ENCODE measurements around the gene EYS. TPM values are rescaled to one million over a fixed set of nuclear protein-coding genes. Genes with fewer than 3 reads are reported as not detected.
"Not testable (repeated sequence)": the region's sequence is repeated elsewhere in the genome, so short reads cannot be mapped to it uniquely, and the experiment has no call there.

EYS gene
- total and polyA plus RNA-seq, 2 experiments from 2014 or later: under 0.01 to 0.15 TPM

DNA sequence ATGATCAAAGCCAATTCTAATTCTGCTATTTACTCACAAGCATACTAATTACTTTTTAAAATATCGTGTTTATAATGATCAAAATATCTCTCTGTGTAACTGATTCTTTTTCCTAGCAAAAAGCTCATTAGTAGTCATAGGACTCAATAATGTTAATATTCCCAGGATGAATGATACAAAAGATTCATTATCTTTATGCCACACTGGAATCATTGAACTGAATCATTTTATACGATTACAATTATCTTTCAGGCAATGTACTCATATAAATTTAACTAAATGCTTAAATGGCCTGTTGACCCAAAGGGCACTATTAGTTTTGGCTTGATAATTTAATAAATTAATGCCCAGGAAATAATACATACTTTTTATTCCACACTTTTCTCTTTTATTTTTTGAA is 96.3 kb downstream of the EYS start:
- no peak for DNase-seq (ENCODE audit: low read depth in 1 of 2, low spot score in 1 of 2)
- TF ChIP-seq, protein P1, sequence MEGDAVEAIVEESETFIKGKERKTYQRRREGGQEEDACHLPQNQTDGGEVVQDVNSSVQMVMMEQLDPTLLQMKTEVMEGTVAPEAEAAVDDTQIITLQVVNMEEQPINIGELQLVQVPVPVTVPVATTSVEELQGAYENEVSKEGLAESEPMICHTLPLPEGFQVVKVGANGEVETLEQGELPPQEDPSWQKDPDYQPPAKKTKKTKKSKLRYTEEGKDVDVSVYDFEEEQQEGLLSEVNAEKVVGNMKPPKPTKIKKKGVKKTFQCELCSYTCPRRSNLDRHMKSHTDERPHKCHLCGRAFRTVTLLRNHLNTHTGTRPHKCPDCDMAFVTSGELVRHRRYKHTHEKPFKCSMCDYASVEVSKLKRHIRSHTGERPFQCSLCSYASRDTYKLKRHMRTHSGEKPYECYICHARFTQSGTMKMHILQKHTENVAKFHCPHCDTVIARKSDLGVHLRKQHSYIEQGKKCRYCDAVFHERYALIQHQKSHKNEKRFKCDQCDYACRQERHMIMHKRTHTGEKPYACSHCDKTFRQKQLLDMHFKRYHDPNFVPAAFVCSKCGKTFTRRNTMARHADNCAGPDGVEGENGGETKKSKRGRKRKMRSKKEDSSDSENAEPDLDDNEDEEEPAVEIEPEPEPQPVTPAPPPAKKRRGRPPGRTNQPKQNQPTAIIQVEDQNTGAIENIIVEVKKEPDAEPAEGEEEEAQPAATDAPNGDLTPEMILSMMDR (IDR thresholded peaks at IDR 0.05; ENCODE audit: low read depth, low read length): no peak
- no peaks in the 10 kb centered on the region for H3K36me3 ChIP-seq
- H3K9me3 ChIP-seq (ENCODE audit: low read depth): no peaks in the 10 kb centered on the region
- H3K27me3 ChIP-seq: no peaks in the 10 kb centered on the region
- no peaks in the 10 kb centered on the region for H3K4me1 ChIP-seq (ENCODE audit: low read depth)
- H3K4me3 ChIP-seq: no peak overlapping the region
- no peak overlapping the region for H3K27ac ChIP-seq

DNA sequence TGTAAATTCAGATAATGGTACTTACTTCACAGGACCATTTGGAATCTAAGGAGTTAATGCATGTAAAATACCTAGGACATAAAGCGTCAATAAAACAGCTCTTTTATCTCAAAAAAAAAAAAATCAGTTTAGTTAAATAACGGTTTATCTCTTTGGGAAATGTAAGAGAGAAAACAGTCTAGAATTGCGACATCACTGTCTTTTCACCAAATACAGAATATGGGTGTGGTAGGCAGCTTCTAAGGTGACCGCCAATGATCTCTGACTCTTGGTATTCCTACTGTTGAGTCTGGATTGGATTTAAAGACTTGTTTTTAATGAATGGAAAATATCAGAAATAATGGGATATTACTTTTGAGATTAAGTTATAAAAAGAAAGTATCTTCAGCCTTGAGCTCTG is 111.5 kb downstream of the EYS start:
- Histone ChIP-seq H3K4me1 (ENCODE audit: low read depth) (no peaks in the 10 kb centered on the region), H3K9me3 (ENCODE audit: low read depth) (no peaks in the 10 kb centered on the region), H3K4me3 (no peak overlapping the region), H3K36me3 (no peaks in the 10 kb centered on the region), H3K27me3 (no peaks in the 10 kb centered on the region), H3K27ac (no peak overlapping the region)
- TF ChIP-seq, protein P1 (IDR thresholded peaks at IDR 0.05; ENCODE audit: low read depth, low read length): no peak
- no peak for DNase-seq (ENCODE audit: low read depth in 1 of 2, low spot score in 1 of 2)

DNA sequence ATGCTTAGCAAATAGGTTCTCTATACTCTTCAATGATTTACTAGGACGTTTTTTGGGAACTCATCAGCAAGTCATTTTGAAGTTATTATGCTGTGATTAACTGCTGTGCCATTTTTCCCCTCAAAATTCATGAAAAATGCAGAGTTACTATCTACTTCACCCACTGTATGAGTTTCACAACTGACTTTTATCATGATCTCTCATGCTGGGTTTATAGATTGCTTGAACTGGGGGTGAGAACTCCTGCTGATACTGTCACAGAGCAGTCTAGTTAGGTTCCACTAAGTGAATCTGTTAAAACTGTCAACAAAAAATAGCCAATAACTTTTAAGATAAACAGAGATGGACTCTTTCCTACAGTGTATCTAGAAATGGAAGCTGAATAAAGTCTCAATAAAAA is 136.7 kb downstream of the EYS start:
- H3K4me3 ChIP-seq: no peak overlapping the region
- TF ChIP-seq, protein P1 (IDR thresholded peaks at IDR 0.05; ENCODE audit: low read depth, low read length): no peak
- no peak overlapping the region for H3K27ac ChIP-seq
- H3K4me1 ChIP-seq (ENCODE audit: low read depth): no peaks in the 10 kb centered on the region
- no peak for DNase-seq (ENCODE audit: low read depth in 1 of 2, low spot score in 1 of 2)
- no peaks in the 10 kb centered on the region for H3K36me3 ChIP-seq
- no peaks in the 10 kb centered on the region for H3K27me3 ChIP-seq
- no peaks in the 10 kb centered on the region for H3K9me3 ChIP-seq (ENCODE audit: low read depth)

DNA sequence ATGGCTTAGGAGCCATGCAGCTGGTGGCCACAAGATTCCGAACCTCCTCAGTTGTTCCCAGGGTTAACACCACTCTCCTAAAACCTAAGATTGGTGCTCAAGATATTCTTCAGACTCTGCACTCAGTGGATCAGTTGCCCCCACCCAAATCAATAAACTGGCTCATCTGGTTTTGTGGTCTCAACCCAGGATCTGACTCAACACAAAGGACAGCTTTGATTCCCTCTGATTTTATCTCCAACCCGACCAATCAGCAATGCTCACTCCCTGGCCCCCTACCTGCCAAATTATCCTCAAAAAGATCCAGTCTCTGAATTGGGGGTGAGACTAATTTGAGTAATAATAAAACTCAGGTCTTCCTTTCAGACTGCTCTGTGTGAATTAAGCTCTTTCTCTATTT is 137.5 kb downstream of the EYS start:
- Histone ChIP-seq H3K27ac (no peak overlapping the region), H3K27me3 (no peaks in the 10 kb centered on the region), H3K9me3 (ENCODE audit: low read depth) (no peaks in the 10 kb centered on the region), H3K4me3 (no peak overlapping the region), H3K4me1 (ENCODE audit: low read depth) (no peaks in the 10 kb centered on the region), H3K36me3 (no peaks in the 10 kb centered on the region)
- no peak for DNase-seq (ENCODE audit: low read depth in 1 of 2, low spot score in 1 of 2)
- TF ChIP-seq, protein P1 (IDR thresholded peaks at IDR 0.05; ENCODE audit: low read depth, low read length): no peak

DNA sequence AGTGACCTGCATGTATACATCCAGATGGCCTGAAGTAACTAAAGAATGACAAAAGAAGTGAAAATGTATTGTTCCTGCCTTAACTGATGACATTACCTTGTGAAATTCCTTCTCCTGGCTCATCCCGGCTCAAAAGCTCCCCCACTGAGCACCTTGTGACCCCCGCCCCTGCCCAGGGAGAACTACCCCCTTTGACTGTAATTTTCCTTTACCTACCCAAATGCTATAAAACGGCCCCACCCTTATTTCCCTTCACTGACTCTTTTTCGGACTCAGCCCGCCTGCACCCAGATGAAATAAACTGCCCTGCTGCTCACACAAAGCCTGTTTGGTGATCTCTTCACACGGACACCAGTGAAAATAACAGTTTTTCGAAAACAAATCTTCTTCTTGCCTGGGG is 138.0 kb downstream of the EYS start:
- H3K4me1 ChIP-seq (ENCODE audit: low read depth); H3K27ac ChIP-seq; H3K4me3 ChIP-seq; DNase-seq (ENCODE audit: low read depth in 1 of 2, low spot score in 1 of 2); H3K27me3 ChIP-seq; H3K36me3 ChIP-seq; H3K9me3 ChIP-seq (ENCODE audit: low read depth): not testable (repeated sequence)

DNA sequence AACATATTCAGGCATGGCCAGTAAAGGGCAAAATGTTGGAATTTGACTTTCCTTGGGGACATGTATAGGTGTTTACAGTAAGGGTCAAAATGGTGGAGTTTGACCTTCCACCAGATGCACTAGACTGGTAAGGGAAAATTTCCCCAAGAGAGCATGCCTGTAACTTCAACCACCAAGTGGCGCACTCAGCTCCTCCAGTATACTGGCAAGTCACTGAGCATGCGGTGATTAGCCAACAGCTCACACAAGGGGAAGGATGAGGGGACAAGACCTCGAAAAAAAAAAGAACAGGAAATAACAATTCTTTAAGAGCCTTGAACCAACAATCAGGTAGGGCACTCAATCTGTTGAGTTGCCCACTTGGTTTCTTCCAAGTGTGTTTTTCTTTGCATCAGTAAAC is 140.9 kb downstream of the EYS start:
- H3K4me1 ChIP-seq (ENCODE audit: low read depth): no peaks in the 10 kb centered on the region
- TF ChIP-seq, protein P1 (IDR thresholded peaks at IDR 0.05; ENCODE audit: low read depth, low read length): no peak
- H3K4me3 ChIP-seq: no peak overlapping the region
- no peaks in the 10 kb centered on the region for H3K36me3 ChIP-seq
- no peak overlapping the region for H3K27ac ChIP-seq
- H3K9me3 ChIP-seq (ENCODE audit: low read depth): no peaks in the 10 kb centered on the region
- no peaks in the 10 kb centered on the region for H3K27me3 ChIP-seq
- no peak for DNase-seq (ENCODE audit: low read depth in 1 of 2, low spot score in 1 of 2)

Measured in cardiac muscle cell (in vitro differentiated cells and primary cell).